Measurements from ENCODE around the gene LBP.

The LBP gene

DNA sequence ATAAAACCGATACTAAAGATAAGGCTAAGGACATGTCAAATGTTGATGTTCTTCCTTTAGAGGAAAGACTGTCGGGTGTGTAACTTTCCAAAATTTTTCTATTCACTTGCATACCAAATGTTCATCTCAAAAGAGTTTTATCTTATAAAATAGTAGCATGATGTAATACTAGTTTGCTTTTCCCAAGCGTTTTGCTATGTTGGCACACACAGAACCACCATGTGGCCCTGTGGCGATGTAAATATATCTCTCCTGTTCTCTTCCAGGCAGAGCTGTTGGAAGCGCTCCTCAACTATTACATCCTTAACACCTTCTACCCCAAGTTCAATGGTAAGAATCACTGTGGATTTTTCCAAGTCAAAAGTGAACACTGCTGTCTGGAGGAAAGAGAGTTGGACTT is 26.5 kb downstream of the LBP start:
- Histone ChIP-seq H3K4me1 (ENCODE audit: control insufficient read depth in 2 of 2, insufficient read depth in 1 of 2, low read depth in 1 of 2, low read length in 2 of 2) (no peaks in the 10 kb centered on the region), H2AK5ac (ENCODE audit: low read depth, low read length) (no peak overlapping the region), H3K27ac (replicated peaks; ENCODE audit: low read length) (no peak overlapping the region), H3K14ac (ENCODE audit: low read length) (no peak overlapping the region), H3K9ac (ENCODE audit: low read depth, low read length, poor library complexity) (no peak overlapping the region), H3K36me3 (replicated peaks in 1 of 2; ENCODE audit: control insufficient read depth in 2 of 2, insufficient read depth in 2 of 2, low read length in 2 of 2) (no peaks in the 10 kb centered on the region), H3K9me3 (replicated peaks in 1 of 2; ENCODE audit: control insufficient read depth in 2 of 2, insufficient read depth in 1 of 2, low read depth in 1 of 2, low read length in 2 of 2) (peaks cover 0 to 2% of the 10 kb centered on the region in 2 donors), H4K8ac (ENCODE audit: low read depth, low read length) (no peak overlapping the region), H3K4me3 (ENCODE audit: low read length in 2 of 2) (no peak overlapping the region), H3K18ac (ENCODE audit: low read length) (no peak overlapping the region), H3K79me1 (ENCODE audit: low read depth, low read length) (no peaks in the 10 kb centered on the region), H3K27me3 (ENCODE audit: control insufficient read depth in 3 of 3, insufficient read depth in 3 of 3, low read depth in 1 of 3, low read length in 3 of 3) (peaks cover 0 to 11% (median 0%) of the 10 kb centered on the region in 3 experiments), H2BK12ac (ENCODE audit: low read length) (no peak overlapping the region), H2BK15ac (ENCODE audit: low read length) (no peak overlapping the region), H2BK120ac (ENCODE audit: low read depth, low read length) (no peak overlapping the region), H3K4me2 (ENCODE audit: insufficient read depth, low read length, poor library complexity, severe bottlenecking) (no peak overlapping the region), H3K23ac (ENCODE audit: low read depth, low read length, poor library complexity) (no peak overlapping the region), H2AFZ (ENCODE audit: low read length) (no peak overlapping the region), H4K91ac (ENCODE audit: low read depth, low read length, poor library complexity) (no peak overlapping the region), H2BK5ac (ENCODE audit: low read length) (no peak overlapping the region), H3K4ac (ENCODE audit: low read length) (no peak overlapping the region)
- WGBS, 2 donors (ENCODE audit: extremely low coverage in 2 of 2, insufficient read length in 2 of 2, insufficient replicate concordance in 1 of 2), result no CpG with 5 or more reads among the region's 5 CpGs
- no peak for DNase-seq (ENCODE audit: low spot score)

GRCh38 chr20:38373231-38373867 is 27.1 kb downstream of the LBP start:
- WGBS, 2 donors (ENCODE audit: extremely low coverage in 2 of 2, insufficient read length in 2 of 2, insufficient replicate concordance in 1 of 2), result no CpG with 5 or more reads among the region's 7 CpGs
- H3K4me1 ChIP-seq (ENCODE audit: control insufficient read depth in 2 of 2, insufficient read depth in 1 of 2, low read depth in 1 of 2, low read length in 2 of 2), result no peaks in the 10 kb centered on the region
- no peak overlapping the region for H3K4me3 ChIP-seq (ENCODE audit: low read length in 2 of 2)

GRCh38 chr20:38373898-38374297 is 27.6 kb downstream of the LBP start:
- no peak overlapping the region for H4K8ac ChIP-seq (ENCODE audit: low read depth, low read length)
- no peaks in the 10 kb centered on the region for H3K4me1 ChIP-seq (ENCODE audit: control insufficient read depth in 2 of 2, insufficient read depth in 1 of 2, low read depth in 1 of 2, low read length in 2 of 2)
- no peak overlapping the region for H2BK12ac ChIP-seq (ENCODE audit: low read length)
- no CpG with 5 or more reads among the region's 5 CpGs for WGBS, 2 donors (ENCODE audit: extremely low coverage in 2 of 2, insufficient read length in 2 of 2, insufficient replicate concordance in 1 of 2)
- H3K36me3 ChIP-seq (replicated peaks in 1 of 2; ENCODE audit: control insufficient read depth in 2 of 2, insufficient read depth in 2 of 2, low read length in 2 of 2), result no peaks in the 10 kb centered on the region
- no peak overlapping the region for H2BK5ac ChIP-seq (ENCODE audit: low read length)
- H3K27me3 ChIP-seq (ENCODE audit: control insufficient read depth in 3 of 3, insufficient read depth in 3 of 3, low read depth in 1 of 3, low read length in 3 of 3), result peaks cover 0 to 11% (median 0%) of the 10 kb centered on the region in 3 experiments
- no peak overlapping the region for H3K4ac ChIP-seq (ENCODE audit: low read length)
- no peak overlapping the region for H2AK5ac ChIP-seq (ENCODE audit: low read depth, low read length)
- no peak overlapping the region for H3K27ac ChIP-seq (replicated peaks; ENCODE audit: low read length)
- peak overlapping the region; percentile 59 for H3K18ac ChIP-seq (ENCODE audit: low read length)
- no peak overlapping the region for H3K9ac ChIP-seq (ENCODE audit: low read depth, low read length, poor library complexity)
- DNase-seq (ENCODE audit: low spot score), result no peak
- no peak overlapping the region for H3K23ac ChIP-seq (ENCODE audit: low read depth, low read length, poor library complexity)
- no peak overlapping the region for H2BK120ac ChIP-seq (ENCODE audit: low read depth, low read length)
- H4K91ac ChIP-seq (ENCODE audit: low read depth, low read length, poor library complexity), result no peak overlapping the region
- H3K14ac ChIP-seq (ENCODE audit: low read length), result no peak overlapping the region
- no peaks in the 10 kb centered on the region for H3K79me1 ChIP-seq (ENCODE audit: low read depth, low read length)
- H3K4me3 ChIP-seq (ENCODE audit: low read length in 2 of 2), result no peak overlapping the region
- no peak overlapping the region for H2BK15ac ChIP-seq (ENCODE audit: low read length)
- H3K4me2 ChIP-seq (ENCODE audit: insufficient read depth, low read length, poor library complexity, severe bottlenecking), result no peak overlapping the region
- H2AFZ ChIP-seq (ENCODE audit: low read length), result no peak overlapping the region
- H3K9me3 ChIP-seq (replicated peaks in 1 of 2; ENCODE audit: control insufficient read depth in 2 of 2, insufficient read depth in 1 of 2, low read depth in 1 of 2, low read length in 2 of 2), result peaks cover 0 to 2% of the 10 kb centered on the region in 2 donors

More at GRCh38 chr20:38373231-38373867, 27.1 kb downstream of the LBP start:
- Histone ChIP-seq H2AK5ac (ENCODE audit: low read depth, low read length) (no peak overlapping the region), H3K27me3 (ENCODE audit: control insufficient read depth in 3 of 3, insufficient read depth in 3 of 3, low read depth in 1 of 3, low read length in 3 of 3) (peaks cover 0 to 11% (median 0%) of the 10 kb centered on the region in 3 experiments), H2BK12ac (ENCODE audit: low read length) (no peak overlapping the region), H3K27ac (replicated peaks; ENCODE audit: low read length) (no peak overlapping the region), H3K4ac (ENCODE audit: low read length) (no peak overlapping the region), H3K79me1 (ENCODE audit: low read depth, low read length) (no peaks in the 10 kb centered on the region), H3K14ac (ENCODE audit: low read length) (no peak overlapping the region), H2AFZ (ENCODE audit: low read length) (no peak overlapping the region), H3K18ac (ENCODE audit: low read length) (no peak overlapping the region), H4K8ac (ENCODE audit: low read depth, low read length) (no peak overlapping the region), H3K36me3 (replicated peaks in 1 of 2; ENCODE audit: control insufficient read depth in 2 of 2, insufficient read depth in 2 of 2, low read length in 2 of 2) (no peaks in the 10 kb centered on the region), H3K23ac (ENCODE audit: low read depth, low read length, poor library complexity) (no peak overlapping the region), H2BK120ac (ENCODE audit: low read depth, low read length) (no peak overlapping the region), H4K91ac (ENCODE audit: low read depth, low read length, poor library complexity) (no peak overlapping the region), H3K9me3 (replicated peaks in 1 of 2; ENCODE audit: control insufficient read depth in 2 of 2, insufficient read depth in 1 of 2, low read depth in 1 of 2, low read length in 2 of 2) (peaks cover 0 to 2% of the 10 kb centered on the region in 2 donors), H2BK5ac (ENCODE audit: low read length) (no peak overlapping the region), H3K4me2 (ENCODE audit: insufficient read depth, low read length, poor library complexity, severe bottlenecking) (no peak overlapping the region), H3K9ac (ENCODE audit: low read depth, low read length, poor library complexity) (no peak overlapping the region), H2BK15ac (ENCODE audit: low read length) (no peak overlapping the region)
- DNase-seq (ENCODE audit: low spot score), result no peak

DNA sequence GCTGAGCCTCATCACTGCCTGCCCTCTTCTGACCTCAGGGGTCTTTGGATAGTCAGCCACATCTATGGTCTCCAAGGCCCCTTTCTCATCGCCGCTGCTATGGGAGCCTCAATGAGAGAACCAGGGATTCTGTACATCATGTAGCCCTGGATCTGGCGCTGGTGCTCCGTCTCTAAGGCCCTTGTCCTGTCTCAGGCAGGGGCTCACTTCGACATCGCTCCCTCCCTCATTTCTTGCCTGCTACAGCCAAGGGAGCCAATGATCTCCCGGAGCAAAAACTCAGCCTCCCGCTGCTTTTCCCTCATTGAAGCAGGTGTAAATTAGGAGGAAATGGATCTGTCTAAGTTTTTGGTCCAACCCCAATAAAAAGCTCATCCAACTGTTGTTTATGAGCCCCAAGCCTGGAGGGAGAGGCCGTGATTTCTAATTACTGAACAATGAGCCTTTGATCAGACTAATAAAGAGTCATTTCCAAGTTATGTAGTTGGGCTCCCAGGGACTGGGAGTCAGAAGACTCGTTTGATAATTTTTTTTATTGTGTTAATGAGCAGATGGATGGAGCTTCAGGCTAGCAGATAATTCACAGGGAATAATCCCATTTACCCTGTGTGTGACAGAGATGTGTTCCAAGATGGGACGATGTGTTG is 30.9 kb downstream of the LBP start:
- Histone ChIP-seq H2AFZ (ENCODE audit: low read length) (no peak overlapping the region), H2BK12ac (ENCODE audit: low read length) (no peak overlapping the region), H3K79me1 (ENCODE audit: low read depth, low read length) (no peaks in the 10 kb centered on the region), H2BK15ac (ENCODE audit: low read length) (no peak overlapping the region), H3K4ac (ENCODE audit: low read length) (no peak overlapping the region), H3K36me3 (replicated peaks in 1 of 2; ENCODE audit: control insufficient read depth in 2 of 2, insufficient read depth in 2 of 2, low read length in 2 of 2) (no peaks in the 10 kb centered on the region), H3K18ac (ENCODE audit: low read length) (no peak overlapping the region), H3K9ac (ENCODE audit: low read depth, low read length, poor library complexity) (no peak overlapping the region), H3K23ac (ENCODE audit: low read depth, low read length, poor library complexity) (no peak overlapping the region), H2BK120ac (ENCODE audit: low read depth, low read length) (no peak overlapping the region), H3K27ac (replicated peaks; ENCODE audit: low read length) (no peak overlapping the region), H2BK5ac (ENCODE audit: low read length) (no peak overlapping the region), H4K8ac (ENCODE audit: low read depth, low read length) (no peak overlapping the region), H3K4me1 (ENCODE audit: control insufficient read depth in 2 of 2, insufficient read depth in 1 of 2, low read depth in 1 of 2, low read length in 2 of 2) (no peaks in the 10 kb centered on the region), H3K14ac (ENCODE audit: low read length) (no peak overlapping the region), H4K91ac (ENCODE audit: low read depth, low read length, poor library complexity) (no peak overlapping the region), H3K9me3 (replicated peaks in 1 of 2; ENCODE audit: control insufficient read depth in 2 of 2, insufficient read depth in 1 of 2, low read depth in 1 of 2, low read length in 2 of 2) (peaks cover 0 to 2% of the 10 kb centered on the region in 2 donors), H3K27me3 (ENCODE audit: control insufficient read depth in 3 of 3, insufficient read depth in 3 of 3, low read depth in 1 of 3, low read length in 3 of 3) (peaks cover 0 to 9% (median 0%) of the 10 kb centered on the region in 3 experiments), H3K4me3 (ENCODE audit: low read length in 2 of 2) (no peak overlapping the region), H2AK5ac (ENCODE audit: low read depth, low read length) (no peak overlapping the region), H3K4me2 (ENCODE audit: insufficient read depth, low read length, poor library complexity, severe bottlenecking) (no peak overlapping the region)
- no CpG with 5 or more reads among the region's 11 CpGs for WGBS, 2 donors (ENCODE audit: extremely low coverage in 2 of 2, insufficient read length in 2 of 2, insufficient replicate concordance in 1 of 2)
- no peak for DNase-seq (ENCODE audit: low spot score)
